Activated T-cell treated with anti-CD3 and anti-CD28 coated beads for 48 hours (primary cell): Measurements from ENCODE around the gene NPTX2.
A peak's percentile ranks its signal among the peaks of the same experiment; 100 is the strongest.

Experiments
- DNase-seq: peaks from one replicate; pipeline ENCODE4 v3.0.0-alpha.2; 2020; ENCODE audit warnings: low read depth

Gene NPTX2

DNA sequence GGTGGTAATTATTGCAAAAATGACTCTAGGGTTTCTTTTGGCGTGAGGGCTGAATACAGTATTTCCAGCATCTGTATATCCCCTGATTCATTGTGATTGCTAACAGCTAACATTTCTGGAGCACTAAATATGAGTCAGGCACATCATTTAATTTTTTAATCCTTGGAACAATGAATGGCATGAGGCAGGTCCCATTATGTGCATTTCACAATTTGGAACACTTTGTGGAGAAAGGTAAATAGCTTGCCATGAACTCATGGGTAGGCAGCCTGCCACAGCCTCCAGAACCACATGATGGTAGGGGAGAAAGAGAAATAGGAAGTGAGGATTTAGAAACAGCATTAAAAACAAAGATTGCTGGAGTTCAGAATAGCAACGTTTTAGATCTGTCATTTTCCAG is 1.7 kb downstream of the NPTX2 start:
- no peak for DNase-seq

- peak; percentile 4 for DNase-seq
These were observed 2.6 kb downstream of the NPTX2 start for GRCh38 chr7:98619450-98620321.

DNA sequence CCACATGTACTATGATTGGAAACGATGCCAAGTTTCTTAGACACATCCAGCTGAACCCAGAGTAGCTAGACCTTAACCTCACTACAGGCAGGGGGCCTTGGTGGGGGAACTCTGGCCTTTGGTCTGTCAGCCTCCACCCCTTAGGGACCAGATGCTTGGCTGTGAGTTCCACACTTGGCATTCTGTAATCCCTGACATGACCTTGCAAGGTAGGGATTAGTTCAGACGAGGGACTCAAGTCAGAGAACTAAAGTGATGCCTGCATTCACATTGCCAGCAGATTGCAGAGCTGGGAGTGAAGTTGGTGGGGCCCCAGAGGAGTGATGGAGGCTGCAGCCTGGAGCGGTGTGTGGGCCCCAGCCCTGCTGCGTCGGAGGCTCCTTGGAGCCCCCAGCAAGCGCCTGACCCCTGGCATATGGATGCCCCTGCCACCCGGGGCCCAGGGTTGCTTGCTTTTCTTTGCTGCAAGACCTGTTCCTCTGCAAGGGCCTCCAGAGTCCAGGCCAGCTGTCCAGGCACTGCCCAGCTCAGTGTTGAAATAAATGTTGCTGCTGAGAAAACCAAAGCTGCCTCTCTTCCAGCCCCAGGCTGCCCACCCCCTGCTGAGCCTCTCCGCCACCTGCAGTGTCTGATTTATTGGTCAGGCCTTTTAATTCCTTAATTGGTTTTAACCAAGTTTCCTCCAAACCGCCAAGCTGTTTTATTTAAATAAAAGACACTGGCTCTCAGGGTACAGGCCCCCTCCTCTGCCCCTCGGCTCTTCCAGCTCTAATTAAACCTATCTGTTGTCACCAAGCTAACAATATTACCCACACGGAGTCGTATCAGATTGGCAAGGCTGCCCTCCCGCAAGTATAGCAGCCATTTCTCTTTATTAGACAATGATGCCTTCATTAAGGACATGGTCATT is 4.7 kb downstream of the NPTX2 start:
- no peak for DNase-seq

DNA sequence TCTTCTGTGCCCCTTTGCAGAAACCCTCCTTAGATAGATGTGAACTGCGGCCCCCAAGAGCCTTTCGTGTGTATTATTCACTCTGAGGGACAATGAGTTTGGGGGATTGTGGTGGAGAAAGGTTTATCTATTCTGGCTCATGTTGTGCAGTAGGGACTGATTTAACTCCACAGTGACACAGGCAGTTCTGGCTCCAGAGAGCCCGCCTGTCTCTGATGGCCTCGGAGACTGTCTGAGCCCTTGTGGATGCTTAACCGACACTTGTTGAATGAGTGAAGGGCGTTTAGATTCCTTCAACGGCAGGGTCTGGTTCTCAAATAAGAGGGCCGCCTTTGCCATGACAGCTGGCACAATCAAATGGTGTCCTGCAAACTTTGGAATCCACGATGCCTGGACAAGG is 5.8 kb downstream of the NPTX2 start:
- no peak for DNase-seq

DNA sequence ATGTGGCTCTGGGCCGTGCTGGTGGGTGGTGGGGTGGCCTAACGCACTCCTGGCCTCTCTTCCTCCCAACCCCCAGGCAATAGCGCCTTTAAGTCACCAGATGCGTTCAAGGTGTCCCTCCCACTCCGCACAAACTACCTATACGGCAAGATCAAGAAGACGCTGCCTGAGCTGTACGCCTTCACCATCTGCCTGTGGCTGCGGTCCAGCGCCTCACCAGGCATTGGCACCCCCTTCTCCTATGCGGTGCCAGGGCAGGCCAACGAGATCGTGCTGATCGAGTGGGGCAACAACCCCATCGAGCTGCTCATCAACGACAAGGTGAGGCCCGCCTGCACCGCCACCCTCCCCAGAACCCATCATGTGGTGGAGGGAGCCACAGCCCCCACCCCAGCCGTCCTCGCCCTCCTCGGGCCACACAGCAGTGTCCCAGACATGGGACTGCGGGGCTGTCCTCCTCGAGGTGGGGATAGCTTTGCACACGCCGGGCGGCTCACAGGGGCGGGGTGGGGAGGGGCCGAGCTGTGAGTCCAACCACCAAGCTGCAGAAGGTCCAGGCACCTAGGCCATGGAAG is 7.8 kb downstream of the NPTX2 start:
- DNase-seq, result no peak

DNA sequence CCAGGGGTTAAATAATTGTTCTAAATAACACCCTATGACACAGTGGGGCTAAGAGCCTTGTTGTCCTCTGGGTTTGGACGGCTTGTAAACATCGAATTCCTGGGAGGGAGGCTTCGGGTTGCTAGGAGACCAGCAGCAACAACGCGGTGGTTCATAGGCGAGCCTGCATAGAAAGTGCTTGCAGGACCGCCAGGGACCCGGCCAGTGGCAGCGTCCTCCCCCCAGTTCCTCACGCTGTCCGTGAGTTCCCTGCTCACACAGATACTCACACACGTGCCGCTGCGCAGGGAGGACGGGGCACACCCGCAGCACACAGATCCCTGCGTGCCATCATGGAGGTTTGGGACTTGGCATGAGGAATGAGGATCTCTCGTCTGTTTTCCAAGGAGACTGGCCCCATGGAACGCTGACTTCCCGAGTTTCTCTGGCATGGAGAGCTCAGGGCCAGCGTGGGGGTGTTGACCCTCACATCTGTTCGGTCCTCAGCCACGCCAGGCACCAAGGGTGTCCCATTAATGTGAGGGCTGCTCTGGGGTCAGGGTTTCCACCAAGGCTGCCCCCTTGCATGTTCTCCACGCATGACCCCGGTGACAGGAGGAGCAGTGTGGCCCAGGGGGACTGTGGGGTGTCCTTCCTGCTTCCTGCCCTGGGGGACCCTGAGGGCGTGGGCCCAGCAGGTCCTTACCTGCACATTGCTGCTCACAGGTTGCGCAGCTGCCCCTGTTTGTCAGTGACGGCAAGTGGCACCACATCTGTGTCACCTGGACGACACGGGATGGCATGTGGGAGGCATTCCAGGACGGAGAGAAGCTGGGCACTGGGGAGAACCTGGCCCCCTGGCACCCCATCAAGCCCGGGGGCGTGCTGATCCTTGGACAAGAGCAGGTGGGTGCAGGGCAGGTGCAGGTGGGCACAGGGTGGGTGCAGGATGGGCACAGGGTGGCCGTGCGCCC is 9.7 kb downstream of the NPTX2 start:
- DNase-seq, result no peak

GRCh38 chr7:98627413-98627790 is 10.3 kb downstream of the NPTX2 start:
- no peak for DNase-seq

DNA sequence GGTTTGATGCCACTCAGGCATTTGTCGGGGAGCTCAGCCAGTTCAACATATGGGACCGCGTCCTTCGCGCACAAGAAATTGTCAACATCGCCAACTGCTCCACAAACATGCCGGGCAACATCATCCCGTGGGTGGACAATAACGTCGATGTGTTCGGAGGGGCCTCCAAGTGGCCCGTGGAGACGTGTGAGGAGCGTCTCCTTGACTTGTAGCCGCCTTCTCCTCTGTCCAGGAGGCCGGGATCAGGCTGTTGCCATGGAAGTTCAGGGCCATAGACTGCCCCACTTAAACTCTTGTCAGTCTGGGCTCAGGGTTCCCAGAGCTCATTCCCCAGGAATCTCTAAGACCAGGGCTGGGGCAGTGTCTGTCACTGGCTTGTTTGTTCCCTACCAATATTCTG is 11.3 kb downstream of the NPTX2 start:
- no peak for DNase-seq

GRCh38 chr7:98629001-98629431 is 11.9 kb downstream of the NPTX2 start:
- DNase-seq, result no peak

- no peak for DNase-seq
These were observed 13.1 kb downstream of the NPTX2 start for GRCh38 chr7:98630149-98630548.

GRCh38 chr7:98630770-98631169 is 13.7 kb downstream of the NPTX2 start:
- no peak for DNase-seq

DNA sequence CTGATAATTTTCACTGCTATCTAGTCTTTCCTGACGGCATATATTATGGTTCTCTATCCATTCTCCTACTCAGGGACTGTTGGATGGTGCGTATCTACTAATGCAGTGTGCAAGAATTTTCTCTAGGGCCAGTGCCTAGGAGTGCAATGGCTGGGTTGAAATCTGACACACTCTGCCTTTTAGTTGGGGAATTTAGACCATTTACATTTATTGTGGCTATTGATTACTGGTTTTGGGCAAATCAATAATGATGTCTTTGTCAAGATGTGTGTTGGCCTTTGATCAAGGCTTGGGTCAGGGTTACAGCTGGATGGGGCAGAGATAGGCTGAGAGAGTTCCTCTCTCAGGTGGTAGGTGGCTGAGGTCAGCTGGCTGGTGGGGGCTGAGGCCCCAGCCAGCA is 21.8 kb downstream of the NPTX2 start:
- no peak for DNase-seq

GRCh38 chr7:98640375-98640774 is 23.3 kb downstream of the NPTX2 start:
- DNase-seq, result no peak

- DNase-seq, result no peak
These were observed 24.8 kb downstream of the NPTX2 start for GRCh38 chr7:98641646-98642500.

DNA sequence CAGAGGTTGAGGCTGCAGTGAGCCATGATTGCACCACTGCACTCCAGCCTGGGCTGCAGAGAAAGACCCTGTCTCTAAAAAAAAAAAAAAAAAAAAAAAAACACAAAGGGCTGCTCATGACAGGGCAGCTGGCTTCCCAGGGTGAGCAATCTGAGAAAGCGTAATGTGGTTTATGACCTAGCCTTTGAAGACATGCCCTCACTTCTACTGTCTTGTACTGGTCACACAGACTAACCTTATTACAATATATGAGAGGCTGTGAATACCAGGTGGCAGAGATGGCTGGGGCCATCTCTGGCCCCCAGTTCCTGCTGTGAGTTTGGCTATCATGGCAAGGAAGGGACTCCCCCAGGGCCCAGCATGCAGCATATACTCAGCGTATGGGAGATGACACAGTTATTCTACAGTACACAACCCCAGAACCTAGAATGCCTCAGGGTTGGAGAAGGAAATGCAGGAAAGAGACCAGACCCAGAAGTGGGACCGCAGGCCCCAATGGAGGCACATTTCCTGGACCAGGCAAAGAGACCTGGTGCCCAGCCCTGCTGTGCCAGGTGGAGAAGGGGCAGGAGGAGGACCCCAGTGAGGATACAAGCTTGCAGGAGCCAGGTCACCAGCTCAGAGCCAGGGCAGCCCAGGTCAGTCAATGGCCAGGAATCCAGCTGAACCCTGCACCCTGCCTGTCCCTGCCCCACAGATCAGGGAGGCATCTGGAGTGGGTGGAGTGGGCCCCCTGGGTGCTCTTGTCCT is 26.3 kb downstream of the NPTX2 start:
- DNase-seq, result no peak

DNA sequence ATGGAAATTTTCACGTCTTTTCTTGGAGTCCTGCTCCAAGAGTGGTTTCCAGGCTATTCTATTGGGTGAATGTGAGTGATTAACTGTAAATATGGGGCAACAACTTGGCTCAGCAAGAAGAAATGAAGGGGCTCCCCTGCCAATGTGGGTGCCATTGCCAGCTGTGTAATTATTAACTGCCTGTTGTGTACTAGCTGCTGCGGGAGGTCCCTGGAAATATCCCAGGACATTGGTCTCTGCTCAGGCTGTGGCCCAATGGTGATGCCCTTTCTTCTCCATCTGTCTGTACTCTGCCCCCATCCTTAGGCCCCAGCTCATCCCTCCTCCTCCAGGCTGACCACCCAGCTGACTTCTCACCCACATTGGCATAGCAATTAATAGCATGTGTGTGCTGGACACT is 29.4 kb downstream of the NPTX2 start:
- no peak for DNase-seq

DNA sequence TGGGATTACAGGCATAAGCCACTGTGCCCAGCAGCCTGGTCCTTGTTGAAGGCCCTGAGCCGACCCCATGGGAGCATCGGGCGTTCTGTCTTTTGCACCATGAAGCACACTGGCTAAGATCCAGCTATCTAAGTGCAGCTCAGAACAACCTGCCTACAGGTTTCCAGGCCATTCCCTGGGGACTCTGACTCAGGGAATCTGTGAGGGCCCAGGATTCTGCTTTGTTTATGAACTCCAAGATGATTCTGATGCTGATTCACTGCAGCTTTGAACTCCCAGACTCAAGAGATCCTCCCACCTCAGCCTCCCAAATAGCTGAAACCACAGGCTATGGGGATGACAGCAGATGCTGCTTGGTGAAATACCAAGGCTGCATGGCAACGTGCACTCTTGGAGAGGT is 30.2 kb downstream of the NPTX2 start:
- no peak for DNase-seq

- no peak for DNase-seq
These were observed 34.7 kb downstream of the NPTX2 start for GRCh38 chr7:98651760-98652159.

- no peak for DNase-seq
These were observed 36.7 kb downstream of the NPTX2 start for GRCh38 chr7:98653601-98654310.
